Measurements from ENCODE around the gene STON1.

Gene STON1, protein sequence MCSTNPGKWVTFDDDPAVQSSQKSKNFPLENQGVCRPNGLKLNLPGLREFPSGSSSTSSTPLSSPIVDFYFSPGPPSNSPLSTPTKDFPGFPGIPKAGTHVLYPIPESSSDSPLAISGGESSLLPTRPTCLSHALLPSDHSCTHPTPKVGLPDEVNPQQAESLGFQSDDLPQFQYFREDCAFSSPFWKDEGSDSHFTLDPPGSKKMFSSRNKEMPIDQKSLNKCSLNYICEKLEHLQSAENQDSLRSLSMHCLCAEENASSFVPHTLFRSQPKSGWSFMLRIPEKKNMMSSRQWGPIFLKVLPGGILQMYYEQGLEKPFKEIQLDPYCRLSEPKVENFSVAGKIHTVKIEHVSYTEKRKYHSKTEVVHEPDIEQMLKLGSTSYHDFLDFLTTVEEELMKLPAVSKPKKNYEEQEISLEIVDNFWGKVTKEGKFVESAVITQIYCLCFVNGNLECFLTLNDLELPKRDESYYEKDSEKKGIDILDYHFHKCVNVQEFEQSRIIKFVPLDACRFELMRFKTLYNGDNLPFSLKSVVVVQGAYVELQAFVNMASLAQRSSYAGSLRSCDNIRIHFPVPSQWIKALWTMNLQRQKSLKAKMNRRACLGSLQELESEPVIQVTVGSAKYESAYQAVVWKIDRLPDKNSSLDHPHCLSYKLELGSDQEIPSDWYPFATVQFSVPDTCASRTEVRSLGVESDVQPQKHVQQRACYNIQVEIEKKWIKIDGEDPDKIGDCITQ

DNA sequence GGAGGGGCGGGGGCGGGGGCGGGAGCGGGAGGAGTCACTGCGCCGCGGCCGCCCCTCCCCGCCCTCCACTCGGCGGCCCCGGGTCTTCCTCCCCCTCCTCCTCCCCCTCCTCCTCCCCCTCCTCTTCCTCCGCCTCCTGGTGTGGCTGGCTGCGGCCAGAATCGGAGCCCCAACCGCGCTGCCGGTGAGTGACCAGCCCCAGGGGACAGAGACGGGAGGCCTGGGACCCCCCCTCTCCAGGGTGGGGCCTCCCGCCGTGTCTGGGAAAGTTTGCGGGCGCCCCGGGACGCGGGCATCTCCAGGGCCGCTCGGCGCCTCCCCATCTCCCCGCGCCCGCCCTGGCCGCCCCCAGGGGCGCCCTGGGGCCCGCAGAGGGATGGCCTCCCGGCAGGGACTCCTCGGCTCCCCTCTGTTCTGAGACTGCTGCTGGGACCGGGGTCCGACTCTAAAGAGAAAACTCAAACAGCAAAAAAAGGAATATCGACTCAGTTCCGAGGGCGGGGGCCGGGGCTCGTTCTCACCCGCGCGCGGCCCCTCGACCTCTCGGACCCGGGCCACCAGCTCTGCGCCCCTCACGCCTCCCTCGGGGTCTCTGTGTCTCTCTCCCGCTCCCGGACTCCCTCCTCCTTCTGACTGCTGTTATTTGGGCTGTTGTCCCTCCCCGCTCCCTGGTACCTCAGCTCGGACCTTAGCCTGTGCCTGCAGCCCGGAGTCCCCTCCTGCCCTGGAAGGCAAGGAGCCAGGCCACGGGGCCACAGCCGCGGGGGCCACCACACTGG, at the start of gene STON1:
STON1 (plus strand) TSS at position 122 of the 779 bp plus-strand sequence. CDS start 50,480 bp downstream, outside the sequence.
- no peaks in the 10 kb centered on the region for H3K9me3 ChIP-seq (ENCODE audit: insufficient read depth, low read length)
- peaks cover 7% of the 10 kb centered on the region for H3K27me3 ChIP-seq (ENCODE audit: low read depth, low read length)
- H3K36me3 ChIP-seq (replicated peaks; ENCODE audit: low read depth, low read length): no peaks in the 10 kb centered on the region
- H3K4me2 ChIP-seq (ENCODE audit: low read length): peak within 1 kb of the TSS; percentile 91
- peaks cover 9% of the 10 kb centered on the region for H3K4me1 ChIP-seq (ENCODE audit: low read length)
- H2AFZ ChIP-seq (ENCODE audit: low read depth, low read length): peak within 1 kb of the TSS; percentile 43; the same call in 1 of the 2 replicates
- TF ChIP-seq, protein P1, sequence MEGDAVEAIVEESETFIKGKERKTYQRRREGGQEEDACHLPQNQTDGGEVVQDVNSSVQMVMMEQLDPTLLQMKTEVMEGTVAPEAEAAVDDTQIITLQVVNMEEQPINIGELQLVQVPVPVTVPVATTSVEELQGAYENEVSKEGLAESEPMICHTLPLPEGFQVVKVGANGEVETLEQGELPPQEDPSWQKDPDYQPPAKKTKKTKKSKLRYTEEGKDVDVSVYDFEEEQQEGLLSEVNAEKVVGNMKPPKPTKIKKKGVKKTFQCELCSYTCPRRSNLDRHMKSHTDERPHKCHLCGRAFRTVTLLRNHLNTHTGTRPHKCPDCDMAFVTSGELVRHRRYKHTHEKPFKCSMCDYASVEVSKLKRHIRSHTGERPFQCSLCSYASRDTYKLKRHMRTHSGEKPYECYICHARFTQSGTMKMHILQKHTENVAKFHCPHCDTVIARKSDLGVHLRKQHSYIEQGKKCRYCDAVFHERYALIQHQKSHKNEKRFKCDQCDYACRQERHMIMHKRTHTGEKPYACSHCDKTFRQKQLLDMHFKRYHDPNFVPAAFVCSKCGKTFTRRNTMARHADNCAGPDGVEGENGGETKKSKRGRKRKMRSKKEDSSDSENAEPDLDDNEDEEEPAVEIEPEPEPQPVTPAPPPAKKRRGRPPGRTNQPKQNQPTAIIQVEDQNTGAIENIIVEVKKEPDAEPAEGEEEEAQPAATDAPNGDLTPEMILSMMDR (IDR thresholded peaks at IDR 0.05; ENCODE audit: low read depth, low read length): 0 out of 2 replicates have a peak, but pooled peaks have one; percentile 7
- TF ChIP-seq EZH2phosphoT487 (IDR thresholded peaks at IDR 0.05; ENCODE audit: low read depth): no peak
- peak within 1 kb of the TSS; percentile 83 for H3K4me3 ChIP-seq (ENCODE audit: low read length)
- H3K79me2 ChIP-seq (ENCODE audit: low read length): no peaks in the 10 kb centered on the region
- H3K9ac ChIP-seq (ENCODE audit: low read length): peak within 1 kb of the TSS; percentile 65
- H4K20me1 ChIP-seq (ENCODE audit: insufficient read depth, low read length): no peaks in the 10 kb centered on the region
- no peak within 1 kb of the TSS for H3K27ac ChIP-seq (ENCODE audit: low read length)

DNA sequence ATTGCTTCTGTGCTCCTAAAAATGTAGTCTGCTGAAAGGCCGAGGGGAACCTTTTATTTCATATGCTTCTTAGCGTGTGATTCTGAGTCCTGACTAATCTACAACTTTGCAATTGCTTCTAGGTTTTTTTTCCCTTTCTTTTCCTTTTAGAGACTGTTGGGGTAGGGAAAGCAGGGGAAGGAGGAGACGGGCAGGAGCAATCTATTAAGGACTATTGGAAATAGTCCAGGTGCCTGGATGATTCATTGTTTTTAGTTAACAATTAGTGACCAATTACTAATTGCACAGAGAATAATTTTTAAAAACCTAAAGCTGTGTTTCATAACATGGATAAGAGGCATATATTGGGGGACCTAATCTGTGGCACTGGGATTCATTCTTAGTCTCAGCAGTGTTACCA, 49.4 kb upstream of the STON1 start:
- Histone ChIP-seq H3K4me2 (ENCODE audit: low read length) (no peak overlapping the region), H3K9ac (ENCODE audit: low read length) (no peak overlapping the region), H3K4me1 (ENCODE audit: low read length) (no peaks in the 10 kb centered on the region), H4K20me1 (ENCODE audit: insufficient read depth, low read length) (no peaks in the 10 kb centered on the region), H3K9me3 (ENCODE audit: insufficient read depth, low read length) (no peaks in the 10 kb centered on the region), H3K27ac (ENCODE audit: low read length) (no peak overlapping the region), H2AFZ (ENCODE audit: low read depth, low read length) (no peak overlapping the region), H3K27me3 (ENCODE audit: low read depth, low read length) (no peaks in the 10 kb centered on the region), H3K36me3 (replicated peaks; ENCODE audit: low read depth, low read length) (peaks cover 19% of the 10 kb centered on the region), H3K4me3 (ENCODE audit: low read length) (no peak overlapping the region), H3K79me2 (ENCODE audit: low read length) (no peaks in the 10 kb centered on the region)
- no peak for TF ChIP-seq EZH2phosphoT487 (IDR thresholded peaks at IDR 0.05; ENCODE audit: low read depth)
- TF ChIP-seq, protein P1 (IDR thresholded peaks at IDR 0.05; ENCODE audit: low read depth, low read length): no peak

DNA sequence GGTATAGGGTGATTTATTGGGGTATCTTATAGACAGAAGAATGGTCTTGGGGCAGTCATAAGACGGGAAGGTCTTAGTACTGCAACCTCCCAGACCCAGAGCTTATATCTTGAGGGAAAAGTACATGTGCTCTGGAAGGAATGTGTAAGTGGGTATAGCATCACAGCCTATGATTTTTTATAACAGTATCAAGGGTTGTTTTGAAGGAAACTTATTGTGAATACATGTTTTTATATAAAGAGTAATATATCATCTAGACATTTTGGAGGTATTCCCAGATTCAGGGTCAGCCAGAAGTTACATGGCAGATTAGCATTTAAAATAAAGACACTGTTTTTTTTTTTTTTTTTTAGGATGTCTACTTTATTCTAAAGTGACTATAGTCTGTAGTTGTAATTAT, 47.6 kb upstream of the STON1 start:
- no peak for TF ChIP-seq EZH2phosphoT487 (IDR thresholded peaks at IDR 0.05; ENCODE audit: low read depth)
- TF ChIP-seq, protein P1 (IDR thresholded peaks at IDR 0.05; ENCODE audit: low read depth, low read length): no peak
- Histone ChIP-seq H2AFZ (ENCODE audit: low read depth, low read length) (no peak overlapping the region), H3K9me3 (ENCODE audit: insufficient read depth, low read length) (no peaks in the 10 kb centered on the region), H3K4me1 (ENCODE audit: low read length) (no peaks in the 10 kb centered on the region), H4K20me1 (ENCODE audit: insufficient read depth, low read length) (no peaks in the 10 kb centered on the region), H3K9ac (ENCODE audit: low read length) (no peak overlapping the region), H3K4me3 (ENCODE audit: low read length) (no peak overlapping the region), H3K27ac (ENCODE audit: low read length) (no peak overlapping the region), H3K27me3 (ENCODE audit: low read depth, low read length) (no peaks in the 10 kb centered on the region), H3K4me2 (ENCODE audit: low read length) (no peak overlapping the region), H3K79me2 (ENCODE audit: low read length) (no peaks in the 10 kb centered on the region), H3K36me3 (replicated peaks; ENCODE audit: low read depth, low read length) (peaks cover 23% of the 10 kb centered on the region)
